A172 (cell line): ENCODE data around the gene KIAA1958. TPM values are rescaled to one million over a fixed set of nuclear protein-coding genes. Genes with fewer than 3 reads are reported as not detected.

ENCODE experiments used
- DNase-seq: peaks from one replicate; pipeline ENCODE4 v3.0.0-alpha.2; 2015; ENCODE audit warnings: low spot score
- total RNA-seq: library from RNA; depleted of rRNA; stranded (reverse); fragments of >200 nt; shearing (Covaris generic); gene quantifications from 2 replicates; pipeline ENCODE4 v1.2.3, GENCODE V29; 2014; rRNA removed

Gene KIAA1958
- 0.98 and 1.2 TPM in 2 replicates for total RNA-seq

GRCh38 chr9:112486221-112487007 is at the start of gene KIAA1958:
KIAA1958 (plus strand) TSS chr9:112486827; CDS start chr9:112574081, 87,254 bp downstream.
- DNase-seq, result peak; percentile 56

- DNase-seq, result no peak
Measured at GRCh38 chr9:112437406-112437805, 49.2 kb upstream of the KIAA1958 start.

- DNase-seq, result no peak
Measured at GRCh38 chr9:112439171-112439570, 47.5 kb upstream of the KIAA1958 start.

- DNase-seq, result no peak
Measured at GRCh38 chr9:112439825-112440224, 46.8 kb upstream of the KIAA1958 start.

GRCh38 chr9:112443200-112443599 is 43.4 kb upstream of the KIAA1958 start:
- DNase-seq, result no peak

GRCh38 chr9:112443636-112444035 is 43.0 kb upstream of the KIAA1958 start:
- no peak for DNase-seq

- DNase-seq, result no peak
Measured at GRCh38 chr9:112445196-112445595, 41.4 kb upstream of the KIAA1958 start.

- no peak for DNase-seq
Measured at GRCh38 chr9:112446080-112446479, 40.5 kb upstream of the KIAA1958 start.

- DNase-seq, result no peak
Measured at GRCh38 chr9:112446526-112446925, 40.1 kb upstream of the KIAA1958 start.

GRCh38 chr9:112447283-112447761 is 39.3 kb upstream of the KIAA1958 start:
- peak; percentile 21 for DNase-seq

- no peak for DNase-seq
Measured at GRCh38 chr9:112462855-112463254, 23.8 kb upstream of the KIAA1958 start.

GRCh38 chr9:112465352-112465751 is 21.3 kb upstream of the KIAA1958 start:
- DNase-seq, result no peak

- DNase-seq, result no peak
Measured at GRCh38 chr9:112472996-112473395, 13.6 kb upstream of the KIAA1958 start.

GRCh38 chr9:112473986-112474385 is 12.6 kb upstream of the KIAA1958 start:
- no peak for DNase-seq

- no peak for DNase-seq
Measured at GRCh38 chr9:112475318-112475717, 11.3 kb upstream of the KIAA1958 start.

GRCh38 chr9:112477330-112477729 is 9.3 kb upstream of the KIAA1958 start:
- DNase-seq, result no peak

GRCh38 chr9:112479221-112479620 is 7.4 kb upstream of the KIAA1958 start:
- DNase-seq, result no peak

GRCh38 chr9:112484607-112485006 is 2.0 kb upstream of the KIAA1958 start:
- DNase-seq, result no peak

- no peak for DNase-seq
Measured at GRCh38 chr9:112485574-112485973, 1.1 kb upstream of the KIAA1958 start.

GRCh38 chr9:112487008-112487798 is 576 bp downstream of the KIAA1958 start:
- DNase-seq, result peak; percentile 22

- DNase-seq, result no peak
Measured at GRCh38 chr9:112487799-112488340, 1.2 kb downstream of the KIAA1958 start.

- no peak for DNase-seq
Measured at GRCh38 chr9:112489039-112489546, 2.5 kb downstream of the KIAA1958 start.
